Mesodermal cell (in vitro differentiated cells): ENCODE results near the gene CFAP74.
A peak's percentile ranks its signal among the peaks of the same experiment; 100 is the strongest.

Experiments used
- H3K27ac ChIP-seq: 2 replicates; pipeline ENCODE4 v1.7.0; 2013; ENCODE audit warnings: mild to moderate bottlenecking, low read depth, low read length, moderate library complexity; ENCODE audit not compliant: severe bottlenecking
- H3K36me3 ChIP-seq: 2 replicates; pipeline ENCODE4 v1.7.1; 2013; ENCODE audit warnings: mild to moderate bottlenecking, low read length, moderate library complexity; ENCODE audit not compliant: control insufficient read depth, insufficient read depth
- H3K4me1 ChIP-seq: one replicate; pipeline ENCODE4 v1.7.1; 2013; ENCODE audit warnings: mild to moderate bottlenecking, low read length; ENCODE audit not compliant: insufficient read depth, control insufficient read depth, poor library complexity, severe bottlenecking
- H3K4me3 ChIP-seq: 2 replicates; pipeline ENCODE4 v1.7.0; 2013; ENCODE audit warnings: low read length, control low read depth, mild to moderate bottlenecking; ENCODE audit not compliant: insufficient read depth, poor library complexity, severe bottlenecking; ENCODE audit errors: extremely low read depth
- H3K9me3 ChIP-seq: 2 replicates; pipeline ENCODE4 v1.7.1; 2013; ENCODE audit warnings: mild to moderate bottlenecking, low read length, moderate library complexity; ENCODE audit not compliant: control insufficient read depth
- WGBS, 2 experiments: methylation state at CpG; one replicate each; pipeline ENCODE4 v1.1.5; 2013; ENCODE audit warnings: missing lambda C conversion rate in 2 of 2; ENCODE audit not compliant: insufficient coverage in 2 of 2; 5-methylcytosine and 5-hydroxymethylcytosine counted together

Gene CFAP74

DNA sequence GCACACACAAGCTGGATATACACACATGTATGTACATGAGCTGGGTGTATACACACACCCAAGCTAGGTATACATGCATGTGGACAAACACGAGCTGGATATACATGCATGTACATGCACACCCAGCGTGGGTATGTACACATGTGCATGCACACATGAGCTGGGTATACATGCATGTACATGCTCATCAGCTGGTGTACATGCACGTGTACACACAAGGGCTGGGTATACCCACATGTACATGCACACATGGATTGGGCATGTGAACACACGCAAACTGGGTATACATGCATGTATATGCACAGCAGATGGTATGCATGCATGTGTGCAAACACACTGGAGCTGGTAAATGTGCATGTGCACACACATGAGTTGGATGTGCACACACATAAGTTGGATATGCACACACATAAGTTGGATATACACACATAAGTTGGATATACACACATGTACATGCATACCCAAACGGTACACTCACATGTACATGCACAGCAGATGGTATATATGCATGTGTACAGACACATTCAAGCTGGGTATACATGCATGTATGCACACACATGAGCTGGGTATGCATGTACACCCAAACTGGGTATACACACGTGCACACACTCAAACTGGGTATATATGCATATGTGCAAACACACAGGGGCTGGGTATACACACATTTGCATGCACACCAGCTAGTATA lies 105.2 kb downstream of the CFAP74 start:
- no peak overlapping the region for H3K4me3 ChIP-seq
- WGBS, 2 experiments: 93 to 95% methylated on average over 5 of the region's 6 CpGs
- peaks cover 5% of the 10 kb centered on the region for H3K4me1 ChIP-seq
- no peak overlapping the region for H3K27ac ChIP-seq
- no peaks in the 10 kb centered on the region for H3K9me3 ChIP-seq
- H3K36me3 ChIP-seq: no peaks in the 10 kb centered on the region

DNA sequence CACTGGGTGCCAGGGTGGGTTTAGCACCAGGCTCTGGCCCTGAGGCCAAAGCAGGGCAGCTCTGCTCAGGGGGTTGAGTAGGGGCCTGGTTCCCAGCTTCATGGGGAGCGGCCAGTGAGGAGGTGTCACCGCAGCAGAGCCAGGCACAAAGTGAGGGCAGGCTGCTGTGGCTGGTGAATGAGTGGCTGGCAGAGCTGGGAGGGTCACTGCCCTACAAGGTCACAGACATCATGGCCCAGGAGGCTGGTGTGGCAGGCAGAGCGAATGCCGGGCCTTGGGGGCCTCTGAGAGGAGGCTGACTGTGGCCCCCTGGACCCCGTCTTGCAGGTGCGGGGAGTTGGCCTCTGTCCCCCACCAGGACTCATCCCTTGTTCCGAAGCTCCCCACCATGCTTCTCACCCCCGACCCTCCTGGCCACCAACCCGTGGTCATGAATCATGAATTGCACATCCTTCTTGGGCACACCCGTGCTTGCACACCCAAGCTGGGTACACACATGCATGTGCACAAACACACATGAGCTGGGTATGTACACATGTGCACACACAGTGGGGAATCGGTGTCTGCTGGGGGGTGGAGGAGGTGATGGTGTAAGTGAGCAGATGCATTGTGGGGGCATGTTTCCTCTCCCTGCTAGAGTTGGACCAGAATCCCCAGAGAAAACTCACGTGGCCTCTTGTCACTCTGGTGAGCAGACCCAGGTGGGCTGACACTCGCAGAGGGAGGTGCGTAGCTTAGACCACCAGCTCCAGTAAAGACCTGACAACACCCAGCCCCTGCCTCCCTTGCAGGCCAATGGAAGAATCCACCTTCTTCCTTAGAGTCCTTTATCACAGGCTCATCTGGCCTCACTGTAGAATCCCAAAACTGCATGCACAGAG lies 107.9 kb downstream of the CFAP74 start:
- H3K27ac ChIP-seq: no peak overlapping the region
- peaks cover 3% of the 10 kb centered on the region for H3K36me3 ChIP-seq
- H3K9me3 ChIP-seq: no peaks in the 10 kb centered on the region
- no peak overlapping the region for H3K4me3 ChIP-seq
- 93 to 97% methylated on average over 13 to 14 of the region's 14 CpGs for WGBS, 2 experiments
- peaks cover 9% of the 10 kb centered on the region for H3K4me1 ChIP-seq

DNA sequence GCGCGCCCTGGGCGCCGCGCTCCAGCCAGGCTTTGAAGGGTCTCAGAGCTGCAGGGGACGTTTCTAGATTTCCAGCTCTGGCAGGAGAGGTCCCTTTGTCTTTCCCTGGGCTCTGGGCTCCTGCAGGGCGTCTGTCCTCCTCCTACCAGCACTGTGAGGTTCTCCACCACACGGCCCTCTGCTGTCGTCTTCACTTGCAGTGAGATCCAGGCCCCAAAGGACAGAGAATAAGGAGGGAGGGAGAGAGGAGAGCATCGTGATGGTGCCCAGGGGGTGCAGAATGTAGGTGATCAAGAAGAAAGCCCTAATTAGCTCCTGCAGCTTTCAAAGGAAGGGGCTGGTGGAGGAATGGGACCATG lies 108.5 kb downstream of the CFAP74 start:
- WGBS, 2 experiments: 66 to 75% methylated on average over 7 to 10 of the region's 10 CpGs
- Histone ChIP-seq H3K27ac (no peak overlapping the region), H3K9me3 (no peaks in the 10 kb centered on the region), H3K4me1 (peaks cover 9% of the 10 kb centered on the region), H3K36me3 (peaks cover 3% of the 10 kb centered on the region), H3K4me3 (no peak overlapping the region)

- H3K4me3 ChIP-seq: no peak overlapping the region
- H3K27ac ChIP-seq: no peak overlapping the region
- H3K36me3 ChIP-seq: peaks cover 3% of the 10 kb centered on the region
- peaks cover 9% of the 10 kb centered on the region for H3K4me1 ChIP-seq
- no peaks in the 10 kb centered on the region for H3K9me3 ChIP-seq
- WGBS, 2 experiments: 57 to 58% methylated on average over 7 to 8 of the region's 14 CpGs
These were observed 109.1 kb downstream of the CFAP74 start for GRCh38 chr1:1894354-1895059.

- Histone ChIP-seq H3K36me3 (peaks cover 3% of the 10 kb centered on the region), H3K4me3 (no peak overlapping the region), H3K27ac (no peak overlapping the region), H3K9me3 (no peaks in the 10 kb centered on the region), H3K4me1 (peaks cover 10% of the 10 kb centered on the region)
- WGBS, 2 experiments: 91 to 100% methylated on average over 2 of the region's 2 CpGs
These were observed 109.6 kb downstream of the CFAP74 start for GRCh38 chr1:1893997-1894353.

DNA sequence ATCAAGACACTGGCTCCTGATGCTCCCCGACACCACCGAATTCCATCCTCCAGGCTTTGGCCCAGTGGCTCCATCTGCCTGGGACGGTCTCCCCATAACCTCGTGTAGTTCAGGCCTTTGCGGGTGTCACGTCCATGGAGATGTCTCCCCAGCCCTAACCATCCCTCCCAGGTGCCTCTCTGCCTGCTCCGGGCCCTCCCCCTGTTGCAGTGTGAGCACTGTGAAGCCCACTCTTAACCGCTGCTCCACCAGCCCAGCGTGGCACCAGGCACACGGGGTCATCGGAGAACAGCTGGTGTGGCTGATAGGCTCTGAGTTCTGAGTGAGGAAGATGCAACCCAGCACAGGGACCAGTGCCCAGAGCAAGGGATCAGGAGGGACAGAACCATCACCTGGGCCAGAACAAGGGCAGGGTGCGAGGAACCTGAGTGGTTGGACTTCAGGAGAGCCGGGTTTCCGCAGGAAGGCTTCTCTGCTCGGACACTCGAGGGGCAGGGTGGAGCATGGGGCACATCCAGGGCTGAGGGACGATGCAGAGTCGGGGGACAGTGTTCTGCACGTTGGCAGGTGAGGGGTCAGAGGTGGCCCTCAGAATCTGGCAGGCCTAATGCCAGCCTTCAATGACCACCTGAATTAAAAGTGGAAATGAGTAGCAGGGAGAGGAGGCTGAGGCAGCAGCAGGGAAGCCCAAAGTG lies 110.1 kb downstream of the CFAP74 start:
- Histone ChIP-seq H3K4me3 (no peak overlapping the region), H3K9me3 (no peaks in the 10 kb centered on the region), H3K36me3 (peaks cover 4% of the 10 kb centered on the region), H3K4me1 (peaks cover 15% of the 10 kb centered on the region), H3K27ac (no peak overlapping the region)
- WGBS, 2 experiments: 93 to 94% methylated on average over 17 to 19 of the region's 19 CpGs

DNA sequence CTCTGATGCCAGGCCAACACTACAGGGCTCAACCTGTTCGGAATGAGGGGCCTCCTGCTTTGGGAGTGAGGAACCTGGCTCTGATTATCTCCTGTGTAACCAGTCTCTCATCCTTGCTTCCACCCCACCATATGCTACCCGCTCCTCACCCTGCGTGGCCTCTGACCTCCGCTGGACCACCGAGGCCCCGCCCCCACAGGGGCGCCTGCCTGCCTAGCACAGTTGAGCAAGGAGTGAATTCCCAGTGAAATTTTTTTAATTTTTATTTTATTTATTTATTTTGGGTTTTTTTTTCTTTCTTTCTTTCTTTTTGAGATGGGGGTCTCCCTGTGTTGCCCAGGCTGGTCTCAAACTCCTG lies 110.8 kb downstream of the CFAP74 start:
- H3K27ac ChIP-seq: no peak overlapping the region
- H3K36me3 ChIP-seq: peaks cover 11% of the 10 kb centered on the region
- peaks cover 22% of the 10 kb centered on the region for H3K4me1 ChIP-seq
- WGBS, 2 experiments: 90 to 100% methylated on average over 1 to 2 of the region's 7 CpGs
- H3K4me3 ChIP-seq: no peak overlapping the region
- no peaks in the 10 kb centered on the region for H3K9me3 ChIP-seq

GRCh38 chr1:1892079-1892762 lies 111.4 kb downstream of the CFAP74 start:
- Histone ChIP-seq H3K4me3 (peak overlapping the region; percentile 42), H3K4me1 (peaks cover 22% of the 10 kb centered on the region), H3K27ac (no peak overlapping the region), H3K36me3 (peaks cover 15% of the 10 kb centered on the region), H3K9me3 (no peaks in the 10 kb centered on the region)
- WGBS, 2 experiments: 89 to 93% methylated on average over 13 to 18 of the region's 21 CpGs

DNA sequence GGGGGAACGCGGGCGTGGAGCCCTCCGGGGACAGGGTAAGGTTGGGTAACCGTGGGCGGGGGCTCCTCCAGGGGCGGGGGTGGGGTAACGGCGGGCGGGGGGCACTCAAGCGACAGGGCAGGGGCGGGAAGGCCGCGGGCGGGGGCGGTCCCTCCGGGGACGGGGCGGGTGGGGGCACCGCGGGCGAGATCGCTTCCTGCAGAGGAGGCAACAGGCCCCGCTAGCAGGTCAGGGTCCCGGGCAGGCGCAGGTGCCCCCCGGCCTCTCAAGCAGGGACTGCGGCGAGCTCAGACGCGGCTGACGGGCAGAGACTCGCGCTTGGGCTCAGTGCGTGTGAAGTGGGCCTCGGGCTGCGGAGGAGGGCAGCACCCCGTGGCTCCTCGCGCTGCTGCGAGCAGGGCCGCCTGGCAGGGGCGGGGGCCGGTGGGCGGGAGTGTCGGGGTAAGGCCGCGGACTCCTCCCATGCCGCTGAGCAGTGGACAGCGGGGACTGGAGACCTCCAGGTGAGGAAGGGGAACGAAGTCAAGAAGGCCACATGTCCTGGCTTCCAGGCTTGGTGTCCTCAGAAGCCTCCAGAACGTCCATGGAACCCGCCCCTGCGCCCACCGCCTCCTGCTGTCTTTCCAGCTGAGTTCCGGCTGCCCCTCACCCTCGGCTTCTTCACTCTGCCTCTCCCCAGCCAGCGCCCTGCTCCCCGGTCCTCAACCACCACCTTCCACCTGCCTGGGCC lies 112.1 kb downstream of the CFAP74 start:
- H3K4me1 ChIP-seq: peaks cover 22% of the 10 kb centered on the region
- H3K4me3 ChIP-seq: peak overlapping the region; percentile 42
- H3K27ac ChIP-seq: no peak overlapping the region
- H3K36me3 ChIP-seq: peaks cover 22% of the 10 kb centered on the region
- 8 to 9% methylated on average over 43 to 49 of the region's 59 CpGs for WGBS, 2 experiments
- H3K9me3 ChIP-seq: no peaks in the 10 kb centered on the region
